Progenitor cell of endocrine pancreas (in vitro differentiated cells): Measurements from ENCODE around the gene TICRR. TPM values are rescaled to one million over a fixed set of nuclear protein-coding genes. Genes with fewer than 3 reads are reported as not detected.

Source experiments
- DNase-seq: peaks from one replicate; pipeline ENCODE4 v3.0.0; 2021; ENCODE audit warnings: low spot score; ENCODE audit not compliant: unreplicated experiment
- H3K27ac Mint-ChIP-seq: 2 replicates; pipeline ENCODE4 v1.8.0; 2021; ENCODE audit warnings: mild to moderate bottlenecking, moderate library complexity, mixed read lengths
- H3K27me3 Mint-ChIP-seq: 2 replicates; pipeline ENCODE4 v1.8.0; 2021; ENCODE audit warnings: mixed read lengths
- H3K36me3 Mint-ChIP-seq: 2 replicates; pipeline ENCODE4 v1.8.0; 2022; ENCODE audit warnings: mixed read lengths; ENCODE audit not compliant: insufficient read depth
- H3K4me1 Mint-ChIP-seq: 2 replicates; pipeline ENCODE4 v1.8.0; 2021; ENCODE audit warnings: low read depth, mixed read lengths
- H3K4me3 Mint-ChIP-seq: 2 replicates; pipeline ENCODE4 v1.8.0; 2021; ENCODE audit warnings: low read depth, mild to moderate bottlenecking, moderate library complexity, mixed read lengths
- H3K9me3 Mint-ChIP-seq: 2 replicates; pipeline ENCODE4 v1.8.0; 2021; ENCODE audit warnings: low read depth, mixed read lengths
- total RNA-seq: library from RNA; stranded (reverse); gene quantifications from 2 replicates; pipeline ENCODE4 v1.2.1, GENCODE V29; 2021
- TF ChIP-seq, protein P1 (sequence below): fragments of 200-600 bp; sonication (generic); IDR thresholded peaks from one replicate; pipeline ENCODE4 v1.5.0; 2021; ENCODE audit warnings: antibody characterized with exemption, mild to moderate bottlenecking; ENCODE audit not compliant: unreplicated experiment

Gene TICRR
- total RNA-seq, 1 donor from 2014 or later = 13.9 TPM

DNA sequence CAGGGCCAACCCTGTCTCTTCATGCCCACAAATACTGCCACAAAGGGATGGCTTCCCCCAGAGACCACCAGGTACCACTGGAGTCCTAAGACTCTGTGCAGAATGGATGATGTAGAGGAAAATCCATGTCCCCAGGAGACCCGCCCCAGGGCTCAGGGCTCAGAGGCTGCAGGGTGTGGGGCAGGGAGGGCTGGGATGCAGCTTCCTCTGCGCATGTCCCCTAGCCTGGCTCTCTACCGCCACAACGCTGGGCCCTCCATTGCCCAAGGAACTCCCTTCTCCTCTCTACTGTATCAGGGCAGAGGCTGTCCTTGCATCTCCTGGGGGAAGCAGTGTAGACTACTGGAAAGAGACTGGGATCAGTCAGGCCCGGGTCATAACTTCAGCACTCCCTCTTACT, 19.5 kb upstream of the TICRR start:
- peaks cover 12% of the 10 kb centered on the region for H3K27me3 Mint-ChIP-seq
- no peak overlapping the region for H3K27ac Mint-ChIP-seq
- H3K36me3 Mint-ChIP-seq = no peaks in the 10 kb centered on the region
- H3K9me3 Mint-ChIP-seq = no peaks in the 10 kb centered on the region
- DNase-seq = no peak
- no peaks in the 10 kb centered on the region for H3K4me1 Mint-ChIP-seq
- TF ChIP-seq, protein P1, sequence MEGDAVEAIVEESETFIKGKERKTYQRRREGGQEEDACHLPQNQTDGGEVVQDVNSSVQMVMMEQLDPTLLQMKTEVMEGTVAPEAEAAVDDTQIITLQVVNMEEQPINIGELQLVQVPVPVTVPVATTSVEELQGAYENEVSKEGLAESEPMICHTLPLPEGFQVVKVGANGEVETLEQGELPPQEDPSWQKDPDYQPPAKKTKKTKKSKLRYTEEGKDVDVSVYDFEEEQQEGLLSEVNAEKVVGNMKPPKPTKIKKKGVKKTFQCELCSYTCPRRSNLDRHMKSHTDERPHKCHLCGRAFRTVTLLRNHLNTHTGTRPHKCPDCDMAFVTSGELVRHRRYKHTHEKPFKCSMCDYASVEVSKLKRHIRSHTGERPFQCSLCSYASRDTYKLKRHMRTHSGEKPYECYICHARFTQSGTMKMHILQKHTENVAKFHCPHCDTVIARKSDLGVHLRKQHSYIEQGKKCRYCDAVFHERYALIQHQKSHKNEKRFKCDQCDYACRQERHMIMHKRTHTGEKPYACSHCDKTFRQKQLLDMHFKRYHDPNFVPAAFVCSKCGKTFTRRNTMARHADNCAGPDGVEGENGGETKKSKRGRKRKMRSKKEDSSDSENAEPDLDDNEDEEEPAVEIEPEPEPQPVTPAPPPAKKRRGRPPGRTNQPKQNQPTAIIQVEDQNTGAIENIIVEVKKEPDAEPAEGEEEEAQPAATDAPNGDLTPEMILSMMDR = no peak
- no peak overlapping the region for H3K4me3 Mint-ChIP-seq

DNA sequence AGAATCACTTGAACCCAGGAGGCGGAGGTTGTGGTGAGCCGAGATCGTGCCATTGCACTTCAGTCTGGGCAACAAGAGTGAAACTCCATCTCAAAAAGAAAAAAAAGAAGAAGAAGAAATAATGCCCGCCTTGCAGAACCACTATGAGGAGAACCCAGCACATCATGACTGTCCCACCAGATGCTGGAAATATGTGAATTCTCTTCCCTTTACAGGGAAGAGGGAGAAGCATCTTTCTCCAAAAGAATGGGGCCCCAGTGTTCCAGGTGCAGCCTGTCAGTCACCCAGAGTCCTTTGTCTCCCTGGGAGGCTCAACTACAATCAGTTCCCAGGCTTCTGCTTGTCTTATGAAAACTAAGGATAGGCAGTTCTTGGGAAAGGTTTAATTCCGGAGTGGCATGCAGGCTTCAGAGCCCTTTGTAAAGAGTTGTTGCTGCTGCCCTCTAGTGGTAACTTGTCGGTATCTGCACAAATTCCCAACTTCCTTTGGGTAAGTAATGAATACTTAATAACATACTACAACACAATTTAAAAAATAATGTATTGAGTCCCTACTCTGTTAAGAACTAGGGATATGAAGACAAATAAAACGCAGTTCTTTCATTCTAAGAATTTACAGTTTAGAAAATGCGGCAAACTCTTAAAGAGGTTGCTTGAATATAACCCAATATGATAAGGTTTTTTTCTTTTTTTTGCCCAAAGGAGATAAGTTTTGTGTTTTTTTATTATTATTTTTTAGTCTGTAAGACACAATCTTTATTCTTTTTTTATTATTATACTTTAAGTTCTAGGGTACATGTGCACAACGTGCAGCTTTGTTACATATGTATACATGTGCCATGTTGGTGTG, 18.6 kb upstream of the TICRR start:
- Mint-ChIP-seq H3K4me3 (no peak overlapping the region), H3K9me3 (no peaks in the 10 kb centered on the region), H3K27ac (no peak overlapping the region), H3K4me1 (no peaks in the 10 kb centered on the region), H3K27me3 (peaks cover 13% of the 10 kb centered on the region), H3K36me3 (no peaks in the 10 kb centered on the region)
- TF ChIP-seq, protein P1 = peak; percentile 89
- DNase-seq = peak; percentile 44

DNA sequence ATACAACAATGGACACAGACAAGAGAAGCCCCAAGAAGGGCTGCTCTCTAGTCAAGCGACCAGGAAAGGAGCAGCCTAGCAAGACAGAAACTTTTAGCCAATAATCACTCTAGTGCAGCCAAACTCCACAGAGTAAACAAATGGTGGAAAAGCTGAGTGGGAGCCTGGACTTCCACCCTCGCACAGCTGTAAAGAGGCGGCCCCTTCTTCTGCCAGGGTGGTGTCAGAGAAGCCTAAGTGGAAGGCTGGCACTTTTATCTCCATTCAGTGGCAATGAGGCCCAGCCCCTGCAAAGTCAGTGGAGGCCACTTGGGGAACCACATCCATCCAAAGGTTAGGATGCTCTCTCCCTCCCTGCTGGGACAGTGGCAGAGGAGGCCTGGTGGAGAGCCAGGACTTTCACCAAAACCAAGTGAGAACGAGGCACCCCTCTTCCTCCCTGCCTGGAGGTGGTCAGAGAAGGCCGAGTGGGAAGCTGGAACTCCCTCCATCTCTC, 15.5 kb upstream of the TICRR start:
- Mint-ChIP-seq H3K4me1 (no peaks in the 10 kb centered on the region), H3K27ac (no peak overlapping the region), H3K36me3 (no peaks in the 10 kb centered on the region), H3K27me3 (peaks cover 16% of the 10 kb centered on the region), H3K9me3 (no peaks in the 10 kb centered on the region), H3K4me3 (no peak overlapping the region)
- TF ChIP-seq, protein P1 = no peak
- DNase-seq = no peak

DNA sequence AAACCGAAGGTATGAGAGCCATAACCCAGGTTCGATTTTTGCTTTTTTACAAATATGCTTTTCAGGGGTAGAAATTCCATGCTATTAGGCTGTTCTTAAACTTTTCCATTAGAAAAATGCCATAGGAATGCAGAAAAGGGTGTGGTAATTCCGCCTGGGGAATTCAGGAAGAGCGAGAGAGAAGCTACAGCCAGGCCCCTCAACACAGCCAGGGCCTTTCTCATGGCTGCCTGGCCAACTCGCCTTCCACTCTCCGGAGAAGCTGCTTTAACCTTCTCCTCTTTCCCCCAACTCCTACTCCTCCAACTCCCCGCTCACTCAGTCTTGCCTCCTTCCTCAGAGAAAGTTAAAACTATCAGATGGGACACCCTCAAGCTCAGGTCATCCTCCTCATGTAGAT, 9.1 kb upstream of the TICRR start:
- Mint-ChIP-seq H3K27me3 (peaks cover 13% of the 10 kb centered on the region), H3K36me3 (no peaks in the 10 kb centered on the region), H3K4me1 (no peaks in the 10 kb centered on the region), H3K27ac (no peak overlapping the region), H3K9me3 (peaks cover 10% of the 10 kb centered on the region), H3K4me3 (no peak overlapping the region)
- TF ChIP-seq, protein P1 = no peak
- no peak for DNase-seq

DNA sequence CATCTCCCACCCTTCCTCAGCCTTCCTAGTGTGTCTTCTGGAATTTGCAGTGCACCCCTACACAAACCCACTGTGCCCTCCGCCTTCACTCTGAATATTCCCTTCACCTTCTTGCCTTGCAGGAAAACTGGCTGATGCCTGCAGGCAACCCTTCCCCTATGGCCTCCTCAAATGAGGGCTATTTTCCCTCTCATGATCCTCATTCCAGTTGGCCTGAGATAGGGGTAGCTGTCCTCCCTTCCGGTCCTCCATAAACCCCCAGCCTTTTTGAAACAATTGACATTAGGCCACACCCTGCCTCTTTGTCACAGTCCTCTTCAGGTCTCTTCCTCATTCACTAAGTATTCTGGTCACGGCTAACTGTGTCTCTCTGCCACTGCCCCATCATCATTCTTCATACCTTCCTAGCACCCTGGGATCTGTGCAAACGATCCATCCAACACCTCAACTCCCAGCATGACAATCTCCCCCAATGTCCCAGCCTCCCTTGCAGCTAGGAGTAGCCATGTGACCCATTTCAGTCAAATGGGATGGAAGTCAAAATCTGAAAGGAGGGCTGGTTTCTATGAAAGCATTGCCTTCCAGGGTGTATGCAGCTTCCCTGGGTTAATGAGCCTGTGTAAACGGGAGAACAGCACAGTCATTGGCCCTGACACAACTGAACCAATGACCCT, 8.5 kb upstream of the TICRR start:
- Mint-ChIP-seq H3K9me3 (peaks cover 10% of the 10 kb centered on the region), H3K4me1 (no peaks in the 10 kb centered on the region), H3K27ac (no peak overlapping the region), H3K27me3 (peaks cover 14% of the 10 kb centered on the region), H3K36me3 (no peaks in the 10 kb centered on the region), H3K4me3 (no peak overlapping the region)
- TF ChIP-seq, protein P1 = no peak
- DNase-seq = no peak
